Measurements from ENCODE around the gene FGFRL1.
A peak's percentile ranks its signal among the peaks of the same experiment; 100 is the strongest.
"Not testable (repeated sequence)": the region's sequence is repeated elsewhere in the genome, so short reads cannot be mapped to it uniquely, and the experiment has no call there.

The FGFRL1 gene

GRCh38 chr4:974668-975067 lies 36.8 kb upstream of the FGFRL1 start:
- DNase-seq (ENCODE audit: low read depth, low spot score): no peak
- H3K4me3 ChIP-seq (ENCODE audit: low read depth, low read length): no peak overlapping the region
- POLR2A ChIA-PET: interaction anchor here (0.7 kb wide), 1 partner anchor 17 kb away, joined by 3 read pairs; no protein-coding TSS in a partner anchor
- no peak for TF ChIP-seq CTCF (IDR thresholded peaks at IDR 0.05; ENCODE audit: insufficient read depth, low read length, missing control alignments)
- CTCF ChIA-PET: no interaction called here

- POLR2A ChIA-PET; CTCF ChIA-PET; H3K4me3 ChIP-seq (ENCODE audit: low read depth, low read length); DNase-seq (ENCODE audit: low read depth, low spot score): not testable (repeated sequence)
Observed at GRCh38 chr4:976016-976415, 35.4 kb upstream of the FGFRL1 start.

- POLR2A ChIA-PET: no interaction called here
- CTCF ChIA-PET: interaction anchor here (0.7 to 2.0 kb wide), 2 partner anchors 8 to 26 kb away, joined by 3 to 8 read pairs; partner anchors contain the start of gene IDUA
- no peak overlapping the region for H3K4me3 ChIP-seq (ENCODE audit: low read depth, low read length)
- no peak for DNase-seq (ENCODE audit: low read depth, low spot score)
- no peak for TF ChIP-seq CTCF (IDR thresholded peaks at IDR 0.05; ENCODE audit: insufficient read depth, low read length, missing control alignments)
Observed at GRCh38 chr4:978957-979701, 32.3 kb upstream of the FGFRL1 start.

GRCh38 chr4:982291-982690 lies 29.1 kb upstream of the FGFRL1 start:
- ChIA-PET CTCF (no interaction called here), POLR2A (no interaction called here)
- TF ChIP-seq CTCF (IDR thresholded peaks at IDR 0.05; ENCODE audit: insufficient read depth, low read length, missing control alignments): no peak
- no peak for DNase-seq (ENCODE audit: low read depth, low spot score)
- no peak overlapping the region for H3K4me3 ChIP-seq (ENCODE audit: low read depth, low read length)

- ChIA-PET CTCF (no interaction called here), POLR2A (no interaction called here)
- no peak overlapping the region for H3K4me3 ChIP-seq (ENCODE audit: low read depth, low read length)
- TF ChIP-seq CTCF (IDR thresholded peaks at IDR 0.05; ENCODE audit: insufficient read depth, low read length, missing control alignments): no peak
- no peak for DNase-seq (ENCODE audit: low read depth, low spot score)
Observed at GRCh38 chr4:982814-983213, 28.6 kb upstream of the FGFRL1 start.

GRCh38 chr4:984336-985054 lies 26.9 kb upstream of the FGFRL1 start:
- TF ChIP-seq CTCF (IDR thresholded peaks at IDR 0.05; ENCODE audit: insufficient read depth, low read length, missing control alignments): no peak
- ChIA-PET CTCF (interaction anchor here (1.0 kb wide), 1 partner anchor 242 kb away, joined by 3 read pairs; no protein-coding TSS in a partner anchor), POLR2A (no interaction called here)
- no peak for DNase-seq (ENCODE audit: low read depth, low spot score)
- H3K4me3 ChIP-seq (ENCODE audit: low read depth, low read length): peak overlapping the region; percentile 32

Measured in AG04449 (cell line).